Measurements from ENCODE around the gene POLN. TPM values are rescaled to one million over a fixed set of nuclear protein-coding genes. Genes with fewer than 3 reads are reported as not detected.
"Not testable (repeated sequence)": the region's sequence is repeated elsewhere in the genome, so short reads cannot be mapped to it uniquely, and the experiment has no call there.

POLN gene
- polyA plus RNA-seq, 1 donor (not counting 4 experiments of a cell fraction or from before 2014, with no cell fraction given): 1.3 TPM

- no peaks in the 10 kb centered on the region for H3K79me2 ChIP-seq (ENCODE audit: control insufficient read depth, insufficient read depth, low read length)
- H3K27ac ChIP-seq (ENCODE audit: control insufficient read depth, insufficient read depth, low read length): no peak overlapping the region
- no peaks in the 10 kb centered on the region for H3K36me3 ChIP-seq (ENCODE audit: control insufficient read depth in 2 of 2, extremely low read depth in 1 of 2, insufficient read depth in 2 of 2, low read length in 2 of 2)
- H3K9ac ChIP-seq (ENCODE audit: control insufficient read depth, extremely low read depth, insufficient read depth, low read length): no peak overlapping the region
- H2AFZ ChIP-seq (ENCODE audit: control insufficient read depth, low read length): no peak overlapping the region
- H4K20me1 ChIP-seq (ENCODE audit: control insufficient read depth, extremely low read depth, insufficient read depth, low read length): no peaks in the 10 kb centered on the region
- no peaks in the 10 kb centered on the region for H3K9me3 ChIP-seq (ENCODE audit: control insufficient read depth, low read depth, low read length)
- no peak overlapping the region for H3K4me3 ChIP-seq (ENCODE audit: control insufficient read depth in 2 of 3, extremely low read depth in 1 of 3, insufficient read depth in 2 of 3, low read depth in 1 of 3, low read length in 3 of 3)
- FAIRE-seq (no peak), DNase-seq (ENCODE audit: low read depth, low spot score) (no peak)
- dilution Hi-C loops (cut with MboI; ENCODE audit: extremely low pct_ligation_motif_present, low sequenced_read_pairs): no loop called here
- H3K27me3 ChIP-seq (ENCODE audit: control insufficient read depth, extremely low read depth, insufficient read depth, low read length): no peaks in the 10 kb centered on the region
- TF ChIP-seq EZH2 (IDR thresholded peaks at IDR 0.05; ENCODE audit: low read length): no peak
- TF ChIP-seq CTCF (optimal IDR thresholded peaks at IDR 0.05 in 1 of 3, IDR thresholded peaks at IDR 0.05 in 1 of 3, conservative IDR thresholded peaks at IDR 0.05 in 1 of 3; ENCODE audit: extremely low read depth in 1 of 3, insufficient read depth in 2 of 3, low read length in 3 of 3): no peak
- H3K4me1 ChIP-seq (ENCODE audit: control insufficient read depth, extremely low read depth, insufficient read depth, low read length): no peaks in the 10 kb centered on the region
- H3K4me2 ChIP-seq (ENCODE audit: control insufficient read depth, extremely low read depth, insufficient read depth, low read depth, low read length): no peak overlapping the region
- no peaks in the 10 kb centered on the region for H3K9me1 ChIP-seq (ENCODE audit: control insufficient read depth, extremely low read depth, insufficient read depth, low read length)
These were observed 33.8 kb upstream of the POLN start for GRCh38 chr4:2275546-2276251.

- FAIRE-seq: not testable (repeated sequence)
These were observed 33.1 kb upstream of the POLN start for GRCh38 chr4:2275044-2275397.

More at GRCh38 chr4:2275044-2275397, 33.1 kb upstream of the POLN start:
- H3K4me1 ChIP-seq (ENCODE audit: control insufficient read depth, extremely low read depth, insufficient read depth, low read length); H3K9ac ChIP-seq (ENCODE audit: control insufficient read depth, extremely low read depth, insufficient read depth, low read length); H4K20me1 ChIP-seq (ENCODE audit: control insufficient read depth, extremely low read depth, insufficient read depth, low read length); H3K9me1 ChIP-seq (ENCODE audit: control insufficient read depth, extremely low read depth, insufficient read depth, low read length); H3K4me3 ChIP-seq (ENCODE audit: control insufficient read depth in 2 of 3, extremely low read depth in 1 of 3, insufficient read depth in 2 of 3, low read depth in 1 of 3, low read length in 3 of 3); DNase-seq (ENCODE audit: low read depth, low spot score); dilution Hi-C loops (cut with MboI; ENCODE audit: extremely low pct_ligation_motif_present, low sequenced_read_pairs); H3K4me2 ChIP-seq (ENCODE audit: control insufficient read depth, extremely low read depth, insufficient read depth, low read depth, low read length); H3K27me3 ChIP-seq (ENCODE audit: control insufficient read depth, extremely low read depth, insufficient read depth, low read length); H3K79me2 ChIP-seq (ENCODE audit: control insufficient read depth, insufficient read depth, low read length); H3K36me3 ChIP-seq (ENCODE audit: control insufficient read depth in 2 of 2, extremely low read depth in 1 of 2, insufficient read depth in 2 of 2, low read length in 2 of 2); H3K27ac ChIP-seq (ENCODE audit: control insufficient read depth, insufficient read depth, low read length); H3K9me3 ChIP-seq (ENCODE audit: control insufficient read depth, low read depth, low read length); H2AFZ ChIP-seq (ENCODE audit: control insufficient read depth, low read length): not testable (repeated sequence)

Data from keratinocyte (primary cell).